DND-41 (cell line): ENCODE results near the gene ABCG1.
A peak's percentile ranks its signal among the peaks of the same experiment; 100 is the strongest.

ENCODE experiments used
- ATAC-seq: fragments of 200-7000 bp; cut with Tn5 transposase; 3 replicates; pipeline ENCODE4 v1.9.1; 2021; ENCODE audit warnings: low read depth; ENCODE audit not compliant: insufficient read depth
- DNase-seq: peaks from one replicate; pipeline ENCODE4 v3.0.0-alpha.2; 2020
- H2AFZ ChIP-seq: 2 replicates; pipeline ENCODE4 v1.6.0; 2012; ENCODE audit warnings: low read depth, low read length
- H3K27ac ChIP-seq: 2 replicates; pipeline ENCODE4 v1.5.1; 2012; ENCODE audit warnings: low read length, inconsistent platforms
- H3K27me3 ChIP-seq: fragments of 200-600 bp; sonication (generic); 2 replicates; pipeline ENCODE4 v1.6.0; 2012; ENCODE audit warnings: low read length, mild to moderate bottlenecking, inconsistent platforms; ENCODE audit not compliant: insufficient read depth, poor library complexity
- H3K36me3 ChIP-seq: 2 replicates; pipeline ENCODE4 v1.5.1; 2012; ENCODE audit warnings: low read length, inconsistent platforms; ENCODE audit not compliant: insufficient read depth
- H3K4me1 ChIP-seq: 2 replicates; pipeline ENCODE4 v1.5.1; 2012; ENCODE audit warnings: mild to moderate bottlenecking, low read length; ENCODE audit not compliant: insufficient read depth
- H3K4me2 ChIP-seq: 2 replicates; pipeline ENCODE4 v1.6.0; 2012; ENCODE audit warnings: mild to moderate bottlenecking, moderate library complexity, low read length, inconsistent platforms; ENCODE audit not compliant: insufficient read depth
- H3K4me3 ChIP-seq, 2 experiments: fragments of 200-600 bp in 1 of 2; shearing (Covaris generic) in 1 of 2; 2 replicates each; pipeline ENCODE4 v1.5.1; 2012 to 2016; ENCODE audit warnings: inconsistent platforms in 2 of 2, low read length in 2 of 2, mild to moderate bottlenecking in 2 of 2, low read depth in 1 of 2, moderate library complexity in 1 of 2
- H3K79me2 ChIP-seq: 2 replicates; pipeline ENCODE4 v1.6.0; 2012; ENCODE audit warnings: low read length, inconsistent platforms; ENCODE audit not compliant: insufficient read depth
- H3K9ac ChIP-seq: 2 replicates; pipeline ENCODE4 v1.6.0; 2012; ENCODE audit warnings: low read depth, mild to moderate bottlenecking, inconsistent platforms, low read length, moderate library complexity
- H3K9me3 ChIP-seq: 2 replicates; pipeline ENCODE4 v1.5.1; 2012; ENCODE audit warnings: low read length, moderate library complexity, mild to moderate bottlenecking, inconsistent platforms; ENCODE audit not compliant: insufficient read depth, severe bottlenecking
- H4K20me1 ChIP-seq: 2 replicates; pipeline ENCODE4 v1.6.0; 2012; ENCODE audit warnings: low read length; ENCODE audit not compliant: insufficient read depth
- EZH2 ChIP-seq: IDR thresholded peaks from 3 replicates; pipeline ENCODE4 v1.6.1; 2012; ENCODE audit warnings: borderline replicate concordance, low read depth, mild to moderate bottlenecking, moderate library complexity, low read length, inconsistent platforms; ENCODE audit not compliant: severe bottlenecking
- TF ChIP-seq, protein P1 (sequence below): IDR thresholded peaks from 2 replicates; pipeline ENCODE4 v1.5.1; 2012; ENCODE audit warnings: borderline replicate concordance, low read length, moderate library complexity, mild to moderate bottlenecking; ENCODE audit not compliant: poor library complexity, severe bottlenecking; ENCODE audit errors: extremely low read depth

Gene ABCG1

DNA sequence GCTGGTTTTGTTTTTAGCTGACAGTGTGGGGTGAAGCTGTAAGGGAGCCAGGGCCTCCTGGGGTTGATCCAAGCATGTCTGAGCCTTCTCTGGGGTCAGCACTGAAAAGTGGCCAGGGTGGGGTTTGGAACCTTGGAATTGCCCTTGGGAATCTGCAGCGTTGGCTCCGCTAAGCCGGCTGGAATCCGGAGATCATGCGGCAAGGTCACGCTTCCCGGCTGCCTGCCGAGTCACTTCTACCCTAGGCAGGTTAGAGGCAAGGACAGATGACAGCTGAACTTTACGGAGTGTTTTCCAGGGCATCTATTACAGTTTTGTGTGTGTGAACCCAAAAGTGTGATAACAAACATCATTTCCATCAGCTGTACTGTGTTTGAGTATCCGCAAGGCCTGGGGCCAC, 17.1 kb downstream of the ABCG1 start:
- no peaks in the 10 kb centered on the region for H3K9me3 ChIP-seq
- H3K9ac ChIP-seq = peak overlapping the region; percentile 27
- DNase-seq (no peak), ATAC-seq (no peak)
- TF ChIP-seq EZH2 = no peak
- TF ChIP-seq, protein P1, sequence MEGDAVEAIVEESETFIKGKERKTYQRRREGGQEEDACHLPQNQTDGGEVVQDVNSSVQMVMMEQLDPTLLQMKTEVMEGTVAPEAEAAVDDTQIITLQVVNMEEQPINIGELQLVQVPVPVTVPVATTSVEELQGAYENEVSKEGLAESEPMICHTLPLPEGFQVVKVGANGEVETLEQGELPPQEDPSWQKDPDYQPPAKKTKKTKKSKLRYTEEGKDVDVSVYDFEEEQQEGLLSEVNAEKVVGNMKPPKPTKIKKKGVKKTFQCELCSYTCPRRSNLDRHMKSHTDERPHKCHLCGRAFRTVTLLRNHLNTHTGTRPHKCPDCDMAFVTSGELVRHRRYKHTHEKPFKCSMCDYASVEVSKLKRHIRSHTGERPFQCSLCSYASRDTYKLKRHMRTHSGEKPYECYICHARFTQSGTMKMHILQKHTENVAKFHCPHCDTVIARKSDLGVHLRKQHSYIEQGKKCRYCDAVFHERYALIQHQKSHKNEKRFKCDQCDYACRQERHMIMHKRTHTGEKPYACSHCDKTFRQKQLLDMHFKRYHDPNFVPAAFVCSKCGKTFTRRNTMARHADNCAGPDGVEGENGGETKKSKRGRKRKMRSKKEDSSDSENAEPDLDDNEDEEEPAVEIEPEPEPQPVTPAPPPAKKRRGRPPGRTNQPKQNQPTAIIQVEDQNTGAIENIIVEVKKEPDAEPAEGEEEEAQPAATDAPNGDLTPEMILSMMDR = no peak
- H4K20me1 ChIP-seq = peaks cover 6% of the 10 kb centered on the region; the same call in 1 of the 2 replicates
- H3K4me3 ChIP-seq = no peak overlapping the region
- H3K27me3 ChIP-seq = no peaks in the 10 kb centered on the region
- H3K4me2 ChIP-seq = no peak overlapping the region
- no peak overlapping the region for H2AFZ ChIP-seq
- H3K27ac ChIP-seq = peak overlapping the region; percentile 43
- H3K4me1 ChIP-seq = peaks cover 83% of the 10 kb centered on the region
- H3K79me2 ChIP-seq = peaks cover 77% of the 10 kb centered on the region
- peaks cover 6% of the 10 kb centered on the region; the same call in 1 of the 2 replicates for H3K36me3 ChIP-seq

DNA sequence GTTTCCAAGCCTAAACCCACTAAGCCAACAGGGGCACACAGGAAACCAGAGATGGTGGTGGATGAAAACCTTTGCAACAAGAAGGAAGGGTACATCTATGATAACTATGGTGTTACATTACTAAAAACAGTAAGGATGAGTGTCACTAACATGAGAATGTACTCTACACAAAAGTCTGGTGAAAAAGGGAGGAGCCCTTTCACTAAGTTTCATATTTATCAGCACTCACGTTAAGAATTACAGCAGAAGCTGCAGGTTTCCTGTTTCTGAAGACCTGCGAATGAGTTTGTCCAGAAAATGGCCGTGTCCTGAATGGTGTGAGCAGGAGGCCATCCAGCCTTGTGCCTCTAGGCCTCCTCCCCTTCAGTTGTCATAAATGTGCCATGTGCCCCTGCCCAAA, 17.8 kb downstream of the ABCG1 start:
- Histone ChIP-seq H3K4me3 (no peak overlapping the region), H3K27me3 (no peaks in the 10 kb centered on the region), H3K9ac (no peak overlapping the region), H3K4me1 (peaks cover 76% of the 10 kb centered on the region), H3K4me2 (no peak overlapping the region), H3K36me3 (peaks cover 2% of the 10 kb centered on the region; the same call in 1 of the 2 replicates), H2AFZ (no peak overlapping the region), H3K27ac (peak overlapping the region; percentile 43), H3K9me3 (no peaks in the 10 kb centered on the region), H4K20me1 (peaks cover 6% of the 10 kb centered on the region; the same call in 1 of the 2 replicates), H3K79me2 (peaks cover 72% of the 10 kb centered on the region)
- TF ChIP-seq EZH2 = no peak
- TF ChIP-seq, protein P1 = no peak
- ATAC-seq (no peak), DNase-seq (no peak)

DNA sequence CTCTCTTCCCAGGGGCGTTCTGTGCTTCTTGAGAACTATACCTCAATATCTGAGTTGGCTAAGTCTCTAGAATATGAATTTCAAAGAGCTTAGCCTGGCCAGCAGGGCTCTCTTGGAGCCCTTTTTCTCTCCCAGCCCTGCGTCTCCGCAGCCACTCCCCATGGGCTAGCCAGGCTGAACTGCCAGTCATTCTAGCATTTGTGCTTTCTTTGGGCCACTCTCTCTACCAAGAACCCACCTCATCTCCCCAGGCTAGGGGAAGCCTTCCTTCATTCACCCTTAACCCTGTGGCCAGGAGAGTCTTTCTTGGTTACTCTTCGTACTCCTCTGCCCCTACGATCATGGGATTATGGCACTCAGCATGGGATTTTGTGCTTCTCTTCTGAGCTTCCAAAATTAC, 18.2 kb downstream of the ABCG1 start:
- DNase-seq (no peak), ATAC-seq (no peak)
- no peak overlapping the region for H3K4me3 ChIP-seq
- H3K79me2 ChIP-seq = peaks cover 73% of the 10 kb centered on the region
- H3K9ac ChIP-seq = no peak overlapping the region
- H3K9me3 ChIP-seq = no peaks in the 10 kb centered on the region
- TF ChIP-seq EZH2 = no peak
- TF ChIP-seq, protein P1 = no peak
- no peak overlapping the region for H2AFZ ChIP-seq
- peaks cover 6% of the 10 kb centered on the region; the same call in 1 of the 2 replicates for H4K20me1 ChIP-seq
- H3K4me1 ChIP-seq = peaks cover 71% of the 10 kb centered on the region
- no peaks in the 10 kb centered on the region; the same call in 1 of the 2 replicates for H3K36me3 ChIP-seq
- no peak overlapping the region; the same call in 1 of the 2 replicates for H3K4me2 ChIP-seq
- H3K27ac ChIP-seq = peak overlapping the region; percentile 43
- H3K27me3 ChIP-seq = no peaks in the 10 kb centered on the region

DNA sequence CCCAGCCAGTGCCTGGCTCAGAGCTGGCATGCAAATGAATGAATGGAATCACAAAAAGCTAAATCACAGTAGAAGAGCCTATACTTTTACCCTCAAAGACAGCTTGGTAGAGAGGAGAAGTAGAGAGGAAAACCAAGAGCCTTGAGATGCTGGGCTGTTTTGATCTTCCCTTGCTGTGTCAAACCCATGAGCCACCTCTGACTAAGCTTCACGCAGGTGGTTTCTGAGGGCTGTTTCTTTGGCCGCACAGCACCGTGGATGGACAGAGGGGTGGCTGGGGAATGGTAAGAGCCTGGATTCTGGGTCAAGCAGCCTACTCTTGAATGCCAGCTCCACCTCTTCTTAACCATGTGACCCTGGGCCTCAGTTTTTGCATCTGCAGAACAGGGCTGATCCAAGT, 18.6 kb downstream of the ABCG1 start:
- Histone ChIP-seq H3K9me3 (no peaks in the 10 kb centered on the region), H3K4me1 (peaks cover 67% of the 10 kb centered on the region), H3K4me3 (no peak overlapping the region), H2AFZ (no peak overlapping the region), H3K27me3 (no peaks in the 10 kb centered on the region), H3K36me3 (no peaks in the 10 kb centered on the region; the same call in 1 of the 2 replicates), H4K20me1 (peaks cover 6% of the 10 kb centered on the region; the same call in 1 of the 2 replicates), H3K9ac (no peak overlapping the region), H3K27ac (peak overlapping the region; percentile 43), H3K4me2 (no peak overlapping the region; the same call in 1 of the 2 replicates), H3K79me2 (peaks cover 77% of the 10 kb centered on the region)
- TF ChIP-seq EZH2 = no peak
- TF ChIP-seq, protein P1 = no peak
- ATAC-seq = no peak
- no peak for DNase-seq
